Measurements from ENCODE around the gene TREML2.
"Not testable (repeated sequence)": the region's sequence is repeated elsewhere in the genome, so short reads cannot be mapped to it uniquely, and the experiment has no call there.

The TREML2 gene, protein sequence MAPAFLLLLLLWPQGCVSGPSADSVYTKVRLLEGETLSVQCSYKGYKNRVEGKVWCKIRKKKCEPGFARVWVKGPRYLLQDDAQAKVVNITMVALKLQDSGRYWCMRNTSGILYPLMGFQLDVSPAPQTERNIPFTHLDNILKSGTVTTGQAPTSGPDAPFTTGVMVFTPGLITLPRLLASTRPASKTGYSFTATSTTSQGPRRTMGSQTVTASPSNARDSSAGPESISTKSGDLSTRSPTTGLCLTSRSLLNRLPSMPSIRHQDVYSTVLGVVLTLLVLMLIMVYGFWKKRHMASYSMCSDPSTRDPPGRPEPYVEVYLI

DNA sequence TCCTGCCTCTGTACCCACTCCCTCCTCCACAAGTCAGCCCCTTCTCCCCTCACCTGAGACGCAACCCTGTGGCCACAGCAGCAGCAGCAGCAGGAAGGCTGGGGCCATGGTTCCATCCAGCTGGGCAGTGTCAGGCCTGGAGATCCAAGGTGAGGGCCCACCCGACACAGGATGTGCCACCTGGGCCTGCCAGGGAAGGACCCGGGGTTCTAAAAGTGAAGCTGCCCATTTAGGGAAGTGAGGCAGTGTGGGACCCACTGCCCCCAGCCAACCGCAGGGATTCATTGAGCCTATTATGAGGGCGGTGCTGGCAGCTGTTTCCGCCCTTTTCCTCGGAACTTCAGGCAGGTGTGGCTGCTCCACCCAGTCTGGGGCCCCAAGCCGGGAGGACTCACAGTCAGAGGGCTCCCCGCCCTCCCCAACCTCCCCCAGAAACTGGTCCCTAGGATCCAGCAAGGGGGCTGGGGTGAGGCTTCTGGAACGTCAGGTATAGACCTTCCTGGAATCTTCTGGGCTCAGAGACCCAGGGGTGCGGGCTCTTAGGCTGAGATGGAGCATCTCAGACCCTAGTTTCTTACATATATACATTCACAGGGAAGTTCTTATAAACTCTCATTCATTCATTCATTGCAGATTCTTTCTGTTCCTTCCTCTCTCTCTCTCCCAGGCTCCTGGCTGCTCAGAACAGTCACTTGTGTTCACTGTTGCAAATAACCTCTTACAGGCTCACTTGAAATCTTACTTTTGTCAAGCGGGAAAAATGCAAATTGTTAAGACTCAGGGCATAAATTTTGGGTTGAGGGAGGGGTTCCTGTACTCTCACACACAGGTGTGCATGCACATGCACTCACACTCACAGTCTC lies at the start of gene TREML2:
TSS of gene TREML2 (minus strand) at position 249 of the 863 bp plus-strand sequence. CDS start at position 108, 141 bp downstream.
- TF ChIP-seq, protein P1, sequence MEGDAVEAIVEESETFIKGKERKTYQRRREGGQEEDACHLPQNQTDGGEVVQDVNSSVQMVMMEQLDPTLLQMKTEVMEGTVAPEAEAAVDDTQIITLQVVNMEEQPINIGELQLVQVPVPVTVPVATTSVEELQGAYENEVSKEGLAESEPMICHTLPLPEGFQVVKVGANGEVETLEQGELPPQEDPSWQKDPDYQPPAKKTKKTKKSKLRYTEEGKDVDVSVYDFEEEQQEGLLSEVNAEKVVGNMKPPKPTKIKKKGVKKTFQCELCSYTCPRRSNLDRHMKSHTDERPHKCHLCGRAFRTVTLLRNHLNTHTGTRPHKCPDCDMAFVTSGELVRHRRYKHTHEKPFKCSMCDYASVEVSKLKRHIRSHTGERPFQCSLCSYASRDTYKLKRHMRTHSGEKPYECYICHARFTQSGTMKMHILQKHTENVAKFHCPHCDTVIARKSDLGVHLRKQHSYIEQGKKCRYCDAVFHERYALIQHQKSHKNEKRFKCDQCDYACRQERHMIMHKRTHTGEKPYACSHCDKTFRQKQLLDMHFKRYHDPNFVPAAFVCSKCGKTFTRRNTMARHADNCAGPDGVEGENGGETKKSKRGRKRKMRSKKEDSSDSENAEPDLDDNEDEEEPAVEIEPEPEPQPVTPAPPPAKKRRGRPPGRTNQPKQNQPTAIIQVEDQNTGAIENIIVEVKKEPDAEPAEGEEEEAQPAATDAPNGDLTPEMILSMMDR (conservative IDR thresholded peaks at IDR 0.05): no peak
- no peak within 1 kb of the TSS for H3K27ac ChIP-seq

DNA sequence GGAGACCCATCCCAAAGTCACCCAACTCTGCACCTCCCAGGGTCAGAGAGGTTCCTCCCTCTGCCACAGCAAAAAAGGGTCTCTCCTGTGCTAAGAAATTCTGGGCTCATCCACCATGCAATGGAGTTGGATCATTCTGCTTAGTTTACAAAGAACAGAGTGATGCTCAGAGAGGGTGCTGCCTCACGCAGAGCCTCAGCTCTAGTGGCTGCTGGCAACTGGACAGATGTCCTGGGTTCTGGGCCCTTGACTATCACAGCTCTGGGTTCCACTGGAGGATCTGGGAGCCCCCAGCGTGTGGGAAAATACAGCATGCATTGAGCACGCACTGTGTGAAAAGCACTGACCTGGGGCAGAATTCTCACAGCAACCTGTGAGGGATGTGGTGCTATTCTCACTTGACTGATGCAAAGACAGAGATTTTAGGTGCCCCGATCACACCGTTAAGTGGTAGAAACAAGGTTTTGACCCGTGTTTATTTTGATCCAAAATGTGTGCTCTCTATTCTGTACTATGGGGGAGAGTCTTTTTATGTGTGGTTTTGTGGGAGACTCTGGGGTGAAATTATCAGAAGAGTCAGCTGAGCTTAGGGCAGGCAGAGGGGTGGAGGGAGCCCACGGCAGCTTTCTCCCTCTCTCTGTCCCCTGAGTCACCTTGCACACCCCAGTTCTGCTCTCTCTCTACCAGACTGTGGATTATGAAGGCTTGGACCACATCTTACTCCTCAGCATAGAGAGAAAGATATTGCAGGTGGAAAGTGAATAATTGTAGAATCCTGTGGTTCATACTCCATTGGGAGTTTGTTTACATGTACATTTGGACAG lies 47.1 kb upstream of the TREML2 start:
- TF ChIP-seq, protein P1 (conservative IDR thresholded peaks at IDR 0.05): no peak
- H3K27ac ChIP-seq: no peak overlapping the region

DNA sequence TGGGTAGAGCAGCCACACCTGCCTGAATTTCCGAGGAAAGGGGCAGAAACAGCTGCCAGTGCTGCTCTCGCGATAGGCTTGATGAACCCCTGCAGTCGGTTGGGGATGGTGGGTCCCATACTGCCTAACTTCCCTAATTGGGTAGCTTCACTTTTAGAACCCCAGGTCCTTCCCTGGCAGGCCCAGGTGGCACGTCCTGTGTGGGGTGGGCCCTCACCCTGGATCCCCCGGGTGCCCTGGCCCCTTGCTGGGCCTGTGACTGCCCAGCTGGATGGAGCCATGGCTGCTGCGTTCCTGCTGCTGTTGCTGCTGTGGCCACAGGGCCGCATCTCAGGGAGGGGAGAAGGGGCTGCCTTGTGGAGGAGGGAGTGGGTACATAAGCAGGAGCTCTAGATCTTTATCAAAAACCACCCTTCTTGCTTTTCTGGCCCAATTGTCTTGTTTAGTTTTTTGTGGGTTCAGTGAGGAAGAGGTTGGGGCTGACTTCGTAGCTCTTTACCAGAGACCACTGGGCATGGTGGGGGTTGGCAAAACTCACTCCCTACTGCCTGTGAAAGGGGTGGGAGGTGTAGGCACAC lies 46.4 kb upstream of the TREML2 start:
- TF ChIP-seq, protein P1 (conservative IDR thresholded peaks at IDR 0.05): no peak
- H3K27ac ChIP-seq: no peak overlapping the region

DNA sequence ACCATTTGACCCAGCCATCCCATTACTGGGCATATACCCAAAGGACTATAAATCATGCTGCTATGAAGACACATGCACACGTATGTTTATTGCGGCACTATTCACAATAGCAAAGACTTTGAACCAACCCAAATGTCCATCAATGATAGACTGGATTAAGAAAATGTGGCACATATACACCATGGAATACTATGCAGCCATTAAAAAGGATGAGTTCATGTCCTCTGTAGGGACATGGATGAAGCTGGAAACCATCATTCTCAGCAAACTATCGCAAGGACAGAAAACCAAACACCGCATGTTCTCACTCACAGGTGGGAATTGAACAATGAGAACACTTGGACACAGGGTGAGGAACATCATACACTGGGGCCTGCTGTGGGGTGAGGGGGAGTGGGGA lies 45.6 kb upstream of the TREML2 start:
- H3K27ac ChIP-seq: not testable (repeated sequence)

DNA sequence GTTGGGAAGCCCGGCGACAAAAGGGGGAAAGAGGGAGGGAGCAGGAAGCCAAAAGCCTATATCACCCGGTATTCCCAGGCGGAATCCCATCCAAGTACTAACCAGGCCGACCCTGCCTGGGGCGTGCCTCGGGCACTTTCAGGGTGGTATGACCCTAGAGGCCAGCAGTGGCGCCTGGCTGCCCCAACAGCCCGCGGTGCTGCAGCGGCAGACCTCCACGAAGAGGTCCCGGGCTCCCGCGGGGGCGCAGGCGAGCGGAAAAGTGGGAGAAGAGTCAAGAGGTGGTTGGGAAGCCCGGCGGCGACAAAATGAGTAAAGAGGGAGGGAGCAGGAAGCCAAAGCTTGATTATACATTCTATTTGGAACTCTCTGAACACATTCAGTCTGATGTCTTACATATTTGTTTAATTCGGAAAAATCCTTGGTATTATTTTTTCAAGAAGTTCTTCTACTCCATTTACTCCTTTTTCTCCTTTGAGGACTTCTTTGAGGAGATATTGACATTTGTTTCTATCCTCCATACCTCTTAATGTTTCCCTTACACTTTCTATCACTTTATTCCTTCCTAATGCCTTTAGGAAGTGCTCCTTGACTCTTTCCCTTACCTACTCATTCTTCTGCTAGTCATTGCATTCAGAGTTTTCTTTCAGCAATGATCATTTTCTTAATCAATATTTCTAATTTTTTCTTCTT lies 38.7 kb upstream of the TREML2 start:
- no peak overlapping the region for H3K27ac ChIP-seq
- TF ChIP-seq, protein P1 (conservative IDR thresholded peaks at IDR 0.05): no peak

DNA sequence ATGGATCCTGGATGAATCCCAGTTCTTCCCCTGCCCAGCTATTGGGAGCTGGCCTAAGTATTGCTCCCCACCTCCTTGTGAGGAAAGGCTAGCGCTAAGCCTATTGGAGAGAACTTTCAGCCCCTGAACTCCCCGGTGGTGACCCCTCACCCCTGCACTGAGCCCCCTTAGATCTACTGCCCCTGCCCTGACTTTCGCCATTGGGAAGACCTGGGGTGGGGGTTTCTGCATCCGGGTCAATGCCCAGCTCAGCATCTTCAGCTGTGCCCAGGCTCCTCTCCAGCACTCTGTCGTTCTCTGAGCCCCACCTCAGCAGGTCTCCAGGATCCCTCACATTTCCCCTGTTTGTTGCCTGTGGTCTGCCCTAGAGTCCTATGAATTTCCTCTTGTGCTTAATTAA lies 36.2 kb upstream of the TREML2 start:
- TF ChIP-seq, protein P1 (conservative IDR thresholded peaks at IDR 0.05): no peak
- H3K27ac ChIP-seq: no peak overlapping the region

DNA sequence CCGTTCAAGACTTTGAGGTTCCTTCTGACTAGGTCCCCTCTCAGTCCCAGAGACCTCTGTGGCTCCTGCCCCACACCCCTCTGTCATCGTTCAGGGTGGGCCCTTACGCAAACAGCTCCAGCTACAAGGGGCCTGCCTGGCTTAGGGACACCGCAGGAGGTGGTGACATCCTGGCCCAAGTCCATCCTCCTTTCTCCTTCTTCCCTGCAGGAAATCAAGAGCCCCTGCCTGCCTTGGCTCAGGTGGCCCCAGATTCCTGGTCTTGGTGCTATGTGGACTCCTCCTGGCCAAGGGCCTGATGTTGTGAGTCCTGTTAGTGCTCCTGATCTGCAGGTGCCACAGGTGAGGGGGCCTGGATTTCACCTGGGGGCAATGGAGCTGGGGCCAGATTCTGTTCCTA lies 35.3 kb upstream of the TREML2 start:
- TF ChIP-seq, protein P1 (conservative IDR thresholded peaks at IDR 0.05): no peak
- no peak overlapping the region for H3K27ac ChIP-seq

Data from VCaP (cell line).